RWPE2 (cell line): ENCODE data around the gene LSM5.

Experiments
- ATAC-seq: fragments of 200-7000 bp; cut with Tn5 transposase; 3 replicates; pipeline ENCODE4 v1.9.1; 2021; ENCODE audit warnings: low read depth
- DNase-seq: peaks from one replicate; pipeline ENCODE4 v3.0.0-alpha.2; 2020; ENCODE audit warnings: low spot score
- H3K27ac ChIP-seq: fragments of 450-650 bp; 2 replicates; pipeline ENCODE4 v1.5.1; 2017; ENCODE audit warnings: mild to moderate bottlenecking; ENCODE audit not compliant: poor library complexity, severe bottlenecking
- H3K27me3 ChIP-seq: fragments of 250-450 bp; sonication (Bioruptor Pico); 2 replicates; pipeline ENCODE4 v1.5.1; 2021; ENCODE audit warnings: mild to moderate bottlenecking, moderate library complexity; ENCODE audit not compliant: insufficient read depth, poor library complexity, severe bottlenecking
- H3K36me3 ChIP-seq: fragments of 250-450 bp; sonication (Bioruptor Pico); 2 replicates; pipeline ENCODE4 v1.5.1; 2020; ENCODE audit warnings: low read depth, mild to moderate bottlenecking, moderate library complexity
- H3K4me1 ChIP-seq: fragments of 250-450 bp; sonication (Bioruptor Pico); 2 replicates; pipeline ENCODE4 v1.5.1; 2021; ENCODE audit warnings: mild to moderate bottlenecking, moderate library complexity; ENCODE audit not compliant: insufficient read depth, poor library complexity, severe bottlenecking
- H3K4me3 ChIP-seq: fragments of 250-450 bp; sonication (Bioruptor Pico); 2 replicates; pipeline ENCODE4 v1.5.1; 2021; ENCODE audit warnings: mild to moderate bottlenecking, moderate library complexity; ENCODE audit not compliant: severe bottlenecking
- H3K9me3 ChIP-seq: fragments of 250-450 bp; sonication (Bioruptor Pico); 2 replicates; pipeline ENCODE4 v1.5.1; 2021; ENCODE audit warnings: mild to moderate bottlenecking, moderate library complexity; ENCODE audit not compliant: severe bottlenecking
- TF ChIP-seq, protein P1 (sequence below): fragments of 450-650 bp; IDR thresholded peaks from one replicate; pipeline ENCODE4 v1.5.1; 2017; ENCODE audit warnings: mild to moderate bottlenecking, moderate library complexity; ENCODE audit not compliant: poor library complexity, severe bottlenecking

Gene LSM5

DNA sequence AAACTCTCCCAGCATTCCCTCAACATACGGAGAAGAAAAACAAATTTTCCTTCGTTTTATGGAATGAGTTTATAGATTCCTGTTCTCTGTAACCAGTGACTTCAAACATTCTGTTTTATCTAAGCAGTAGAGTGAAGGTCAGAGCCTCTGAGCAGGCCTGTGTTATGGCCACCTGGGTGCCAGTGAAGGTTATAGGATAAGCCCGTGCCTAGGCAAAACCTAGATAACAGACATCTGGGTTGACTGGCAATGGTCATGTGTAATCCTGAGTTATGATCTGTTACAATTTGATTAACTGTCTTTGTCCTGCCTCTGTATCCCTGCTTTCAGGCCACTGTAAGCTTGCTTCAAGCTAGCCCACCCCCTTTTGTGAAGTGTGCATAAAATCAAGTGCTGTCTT, 8.3 kb downstream of the LSM5 start:
- Histone ChIP-seq H3K27ac (no peak overlapping the region), H3K27me3 (no peaks in the 10 kb centered on the region)

DNA sequence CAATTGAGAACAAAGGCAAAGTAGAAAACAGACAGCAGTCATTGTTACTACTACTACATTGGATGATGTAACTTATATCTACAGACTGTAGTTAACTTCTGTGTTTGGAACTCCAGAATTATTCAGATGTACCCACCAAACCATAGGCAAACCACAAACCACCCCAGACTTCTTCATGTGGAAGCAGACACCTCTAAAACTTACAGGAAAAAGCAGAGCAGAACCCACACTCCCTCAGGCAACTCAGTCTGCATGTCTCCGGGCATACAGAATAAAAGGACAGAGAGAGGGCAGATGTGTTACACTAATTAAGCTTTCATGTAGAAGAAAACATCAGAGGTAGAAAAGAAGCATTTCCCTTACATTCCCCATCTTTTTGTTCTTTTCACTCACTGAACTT, 9.0 kb downstream of the LSM5 start:
- H3K27ac ChIP-seq = no peak overlapping the region
- no peak overlapping the region for H3K4me3 ChIP-seq
- H3K27me3 ChIP-seq = no peaks in the 10 kb centered on the region
- DNase-seq (no peak), ATAC-seq (no peak)
- TF ChIP-seq, protein P1, sequence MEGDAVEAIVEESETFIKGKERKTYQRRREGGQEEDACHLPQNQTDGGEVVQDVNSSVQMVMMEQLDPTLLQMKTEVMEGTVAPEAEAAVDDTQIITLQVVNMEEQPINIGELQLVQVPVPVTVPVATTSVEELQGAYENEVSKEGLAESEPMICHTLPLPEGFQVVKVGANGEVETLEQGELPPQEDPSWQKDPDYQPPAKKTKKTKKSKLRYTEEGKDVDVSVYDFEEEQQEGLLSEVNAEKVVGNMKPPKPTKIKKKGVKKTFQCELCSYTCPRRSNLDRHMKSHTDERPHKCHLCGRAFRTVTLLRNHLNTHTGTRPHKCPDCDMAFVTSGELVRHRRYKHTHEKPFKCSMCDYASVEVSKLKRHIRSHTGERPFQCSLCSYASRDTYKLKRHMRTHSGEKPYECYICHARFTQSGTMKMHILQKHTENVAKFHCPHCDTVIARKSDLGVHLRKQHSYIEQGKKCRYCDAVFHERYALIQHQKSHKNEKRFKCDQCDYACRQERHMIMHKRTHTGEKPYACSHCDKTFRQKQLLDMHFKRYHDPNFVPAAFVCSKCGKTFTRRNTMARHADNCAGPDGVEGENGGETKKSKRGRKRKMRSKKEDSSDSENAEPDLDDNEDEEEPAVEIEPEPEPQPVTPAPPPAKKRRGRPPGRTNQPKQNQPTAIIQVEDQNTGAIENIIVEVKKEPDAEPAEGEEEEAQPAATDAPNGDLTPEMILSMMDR = no peak
- peaks cover 2% of the 10 kb centered on the region for H3K36me3 ChIP-seq
- H3K9me3 ChIP-seq = no peaks in the 10 kb centered on the region
- H3K4me1 ChIP-seq = peaks cover 3% of the 10 kb centered on the region

More for the DNA sequence above, 8.3 kb downstream of the LSM5 start:
- Histone ChIP-seq H3K9me3 (no peaks in the 10 kb centered on the region), H3K4me1 (peaks cover 3% of the 10 kb centered on the region), H3K36me3 (peaks cover 10% of the 10 kb centered on the region), H3K4me3 (no peak overlapping the region)
- DNase-seq (no peak), ATAC-seq (no peak)
- TF ChIP-seq, protein P1 = no peak

DNA sequence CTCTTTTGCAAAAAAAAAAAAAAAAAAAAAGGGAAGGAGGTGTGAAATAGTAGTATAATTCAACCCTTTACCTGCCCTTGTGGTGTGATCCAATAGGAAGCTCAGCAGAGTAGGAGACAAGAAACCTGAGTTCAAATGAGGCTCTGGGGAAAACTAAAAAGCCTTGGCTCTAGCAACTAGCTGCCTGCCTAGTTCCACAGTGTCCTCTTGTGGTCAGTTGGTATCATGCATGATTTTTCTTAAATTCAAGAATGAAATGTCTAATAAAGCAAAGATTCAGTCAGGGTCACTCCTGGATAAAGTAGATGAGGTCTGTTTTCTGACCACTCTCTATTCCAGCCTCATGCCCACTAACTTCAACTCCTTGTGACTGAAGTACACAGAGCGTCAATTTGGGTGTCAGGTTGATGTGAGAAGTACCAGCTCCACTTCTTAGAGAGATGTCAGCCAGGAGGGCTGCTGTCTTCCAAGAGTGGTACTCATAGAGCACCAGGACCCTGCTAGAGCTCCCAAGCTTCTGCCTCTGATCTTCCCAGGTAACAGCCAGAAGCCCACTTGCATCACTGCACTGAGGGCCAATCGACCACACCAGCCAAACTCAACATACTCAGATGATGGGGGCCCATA, 10.5 kb downstream of the LSM5 start:
- Histone ChIP-seq H3K36me3 (no peaks in the 10 kb centered on the region), H3K9me3 (no peaks in the 10 kb centered on the region), H3K27ac (no peak overlapping the region), H3K4me1 (peaks cover 3% of the 10 kb centered on the region), H3K4me3 (no peak overlapping the region), H3K27me3 (no peaks in the 10 kb centered on the region)
- DNase-seq = no peak
- TF ChIP-seq, protein P1 = peak; percentile 96
- ATAC-seq = no peak

DNA sequence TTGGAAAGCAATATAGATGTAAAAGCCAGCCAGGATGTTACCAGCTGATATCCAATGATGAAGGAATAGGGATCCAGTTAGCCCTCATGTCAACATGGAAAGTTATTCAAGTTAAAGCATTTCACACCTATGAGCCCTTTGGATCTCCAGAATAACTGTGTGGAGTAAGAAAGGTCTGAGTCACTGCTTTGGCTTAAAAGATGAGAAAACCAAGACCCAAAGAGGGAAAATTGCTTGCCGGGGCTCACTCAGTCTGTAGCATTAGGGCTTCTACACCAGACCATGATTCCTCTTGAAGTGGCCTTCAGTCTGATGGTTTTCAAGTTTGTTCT, 12.6 kb downstream of the LSM5 start:
- Histone ChIP-seq H3K36me3 (no peaks in the 10 kb centered on the region), H3K27ac (no peak overlapping the region), H3K27me3 (no peaks in the 10 kb centered on the region), H3K4me1 (peaks cover 3% of the 10 kb centered on the region), H3K9me3 (no peaks in the 10 kb centered on the region), H3K4me3 (no peak overlapping the region)
- ATAC-seq (no peak), DNase-seq (no peak)
- TF ChIP-seq, protein P1 = no peak

DNA sequence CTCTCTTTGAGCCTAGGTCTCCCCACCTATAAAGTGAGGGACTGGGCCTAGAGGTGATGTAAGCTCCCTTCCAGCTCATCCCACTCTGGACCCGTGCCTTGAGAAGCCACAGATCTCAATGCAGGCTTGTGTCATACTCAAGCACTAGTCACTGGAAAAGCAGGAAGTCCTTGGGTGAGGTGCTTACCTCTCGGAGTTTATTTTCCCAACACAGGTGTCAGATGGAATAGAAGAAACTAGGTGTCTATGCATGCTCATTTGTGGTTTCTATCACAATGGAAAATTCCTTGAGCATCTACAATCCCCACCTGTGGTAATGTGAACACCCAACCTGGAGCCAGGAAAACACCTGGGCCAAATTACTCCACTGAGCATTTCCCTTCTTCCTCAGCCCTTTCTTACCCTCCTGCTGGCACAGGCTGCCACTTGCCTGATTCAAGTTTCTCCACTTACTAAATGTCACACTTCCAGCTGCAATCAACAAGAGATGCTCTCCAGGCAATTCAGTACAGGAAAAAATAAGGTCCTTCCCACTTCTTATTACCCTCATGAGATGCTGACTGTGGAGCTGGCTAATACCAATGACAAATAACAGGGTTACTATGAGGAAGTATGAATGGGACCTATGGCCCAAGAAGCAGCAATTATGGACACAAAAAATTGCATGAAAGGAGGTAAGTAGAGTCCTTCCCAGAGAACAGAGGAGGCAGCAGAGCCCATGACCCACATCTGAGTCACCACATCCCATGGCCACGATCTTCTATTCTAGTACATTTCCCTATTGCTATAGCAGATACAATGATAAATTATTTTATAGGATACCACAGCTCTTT, 13.1 kb downstream of the LSM5 start:
- TF ChIP-seq, protein P1 = no peak
- H3K4me1 ChIP-seq = peaks cover 3% of the 10 kb centered on the region
- no peaks in the 10 kb centered on the region for H3K27me3 ChIP-seq
- no peaks in the 10 kb centered on the region for H3K36me3 ChIP-seq
- DNase-seq (no peak), ATAC-seq (peak; percentile 72)
- H3K9me3 ChIP-seq = no peaks in the 10 kb centered on the region
- H3K4me3 ChIP-seq = no peak overlapping the region
- no peak overlapping the region for H3K27ac ChIP-seq
